ENCODE results near the gene GNA12.

GNA12 gene

GRCh38 chr7:2773608-2774007, 70.5 kb downstream of the GNA12 start:
- Histone ChIP-seq H3K4me1 (ENCODE audit: control insufficient read depth, low read length) (peaks cover 11% of the 10 kb centered on the region), H3K9me2 (replicated peaks; ENCODE audit: control insufficient read depth, low read length) (no peaks in the 10 kb centered on the region), H3K27me3 (ENCODE audit: control insufficient read depth, low read length) (no peaks in the 10 kb centered on the region), H3K9me3 (ENCODE audit: control insufficient read depth, insufficient read depth, low read length) (no peaks in the 10 kb centered on the region), H3K4me3 (ENCODE audit: low read length) (no peak overlapping the region), H3K36me3 (ENCODE audit: control insufficient read depth, low read length) (no peaks in the 10 kb centered on the region), H3K79me2 (ENCODE audit: control insufficient read depth, low read length) (no peaks in the 10 kb centered on the region), H3K27ac (ENCODE audit: low read depth, low read length) (no peak overlapping the region), H3F3A (ENCODE audit: control insufficient read depth, insufficient read depth) (no peaks in the 10 kb centered on the region), H4K20me1 (ENCODE audit: control insufficient read depth, insufficient read depth, low read depth, low read length) (no peaks in the 10 kb centered on the region), H3K4me2 (ENCODE audit: low read length) (no peak overlapping the region)
- no peak for TF ChIP-seq EZH2phosphoT487 (IDR thresholded peaks at IDR 0.05; ENCODE audit: borderline replicate concordance, low read length)
- no peak for TF ChIP-seq CTCF (IDR thresholded peaks at IDR 0.05; ENCODE audit: low read depth, low read length, poor library complexity, severe bottlenecking)

GRCh38 chr7:2771274-2771731, 72.8 kb downstream of the GNA12 start:
- H3K4me1 ChIP-seq (ENCODE audit: control insufficient read depth, low read length), result peaks cover 11% of the 10 kb centered on the region
- TF ChIP-seq CTCF (IDR thresholded peaks at IDR 0.05; ENCODE audit: low read depth, low read length, poor library complexity, severe bottlenecking) (no peak), EZH2phosphoT487 (IDR thresholded peaks at IDR 0.05; ENCODE audit: borderline replicate concordance, low read length) (no peak)
- no peaks in the 10 kb centered on the region for H3K9me2 ChIP-seq (replicated peaks; ENCODE audit: control insufficient read depth, low read length)
- H3K79me2 ChIP-seq (ENCODE audit: control insufficient read depth, low read length), result no peaks in the 10 kb centered on the region
- no peak overlapping the region for H3K4me3 ChIP-seq (ENCODE audit: low read length)
- H4K20me1 ChIP-seq (ENCODE audit: control insufficient read depth, insufficient read depth, low read depth, low read length), result no peaks in the 10 kb centered on the region
- no peak overlapping the region for H3K4me2 ChIP-seq (ENCODE audit: low read length)
- H3F3A ChIP-seq (ENCODE audit: control insufficient read depth, insufficient read depth), result no peaks in the 10 kb centered on the region
- H3K36me3 ChIP-seq (ENCODE audit: control insufficient read depth, low read length), result no peaks in the 10 kb centered on the region
- no peaks in the 10 kb centered on the region for H3K9me3 ChIP-seq (ENCODE audit: control insufficient read depth, insufficient read depth, low read length)
- no peaks in the 10 kb centered on the region for H3K27me3 ChIP-seq (ENCODE audit: control insufficient read depth, low read length)
- no peak overlapping the region for H3K27ac ChIP-seq (ENCODE audit: low read depth, low read length)

GRCh38 chr7:2764621-2765020, 79.5 kb downstream of the GNA12 start:
- TF ChIP-seq EZH2phosphoT487 (IDR thresholded peaks at IDR 0.05; ENCODE audit: borderline replicate concordance, low read length) (no peak), CTCF (IDR thresholded peaks at IDR 0.05; ENCODE audit: low read depth, low read length, poor library complexity, severe bottlenecking) (no peak)
- no peaks in the 10 kb centered on the region for H3K9me2 ChIP-seq (replicated peaks; ENCODE audit: control insufficient read depth, low read length)
- H3K4me1 ChIP-seq (ENCODE audit: control insufficient read depth, low read length), result no peaks in the 10 kb centered on the region
- no peaks in the 10 kb centered on the region for H3F3A ChIP-seq (ENCODE audit: control insufficient read depth, insufficient read depth)
- no peak overlapping the region for H3K27ac ChIP-seq (ENCODE audit: low read depth, low read length)
- no peak overlapping the region for H3K4me3 ChIP-seq (ENCODE audit: low read length)
- no peaks in the 10 kb centered on the region for H3K27me3 ChIP-seq (ENCODE audit: control insufficient read depth, low read length)
- H3K36me3 ChIP-seq (ENCODE audit: control insufficient read depth, low read length), result no peaks in the 10 kb centered on the region
- no peaks in the 10 kb centered on the region for H3K9me3 ChIP-seq (ENCODE audit: control insufficient read depth, insufficient read depth, low read length)
- no peaks in the 10 kb centered on the region for H3K79me2 ChIP-seq (ENCODE audit: control insufficient read depth, low read length)
- no peak overlapping the region for H3K4me2 ChIP-seq (ENCODE audit: low read length)
- no peaks in the 10 kb centered on the region for H4K20me1 ChIP-seq (ENCODE audit: control insufficient read depth, insufficient read depth, low read depth, low read length)
